GM12875 (cell line): Measurements from ENCODE around the gene CCDC51.

ENCODE experiments used
- H3K4me3 ChIP-seq: one replicate; pipeline ENCODE4 v1.5.1; 2011; ENCODE audit warnings: low read depth, low read length, control low read depth
- CTCF ChIP-seq: IDR thresholded peaks from 2 replicates; pipeline ENCODE4 v1.5.1; 2011; ENCODE audit warnings: low read depth, mild to moderate bottlenecking, control low read depth, inconsistent platforms, low read length, moderate library complexity, borderline replicate concordance; ENCODE audit not compliant: insufficient read depth

The CCDC51 gene

GRCh38 chr3:48432411-48433371 is 7.2 kb downstream of the CCDC51 start:
- no peak overlapping the region for H3K4me3 ChIP-seq
- no peak; the same call in 1 of the 2 replicates for TF ChIP-seq CTCF

- TF ChIP-seq CTCF = no peak
- H3K4me3 ChIP-seq = no peak overlapping the region
Measured at GRCh38 chr3:48431224-48432029, 8.5 kb downstream of the CCDC51 start.

GRCh38 chr3:48430708-48431101 is 9.2 kb downstream of the CCDC51 start:
- no peak overlapping the region for H3K4me3 ChIP-seq

GRCh38 chr3:48429960-48430707 is 9.8 kb downstream of the CCDC51 start, which contains the start of gene PLXNB1:
TSS of gene PLXNB1 (minus strand) at chr3:48430086. CDS start at chr3:48424611, 5,475 bp downstream.
- H3K4me3 ChIP-seq = peak within 1 kb of the TSS; percentile 75

More at GRCh38 chr3:48430708-48431101, 9.2 kb downstream of the CCDC51 start:
- no peak for TF ChIP-seq CTCF

GRCh38 chr3:48429317-48429959 is 10.5 kb downstream of the CCDC51 start:
- TF ChIP-seq CTCF = no peak
- H3K4me3 ChIP-seq = peak overlapping the region; percentile 75

More at GRCh38 chr3:48429960-48430707, 9.8 kb downstream of the CCDC51 start, which contains the start of gene PLXNB1:
- no peak for TF ChIP-seq CTCF
